ENCODE data around the gene NR2C2.

DNA sequence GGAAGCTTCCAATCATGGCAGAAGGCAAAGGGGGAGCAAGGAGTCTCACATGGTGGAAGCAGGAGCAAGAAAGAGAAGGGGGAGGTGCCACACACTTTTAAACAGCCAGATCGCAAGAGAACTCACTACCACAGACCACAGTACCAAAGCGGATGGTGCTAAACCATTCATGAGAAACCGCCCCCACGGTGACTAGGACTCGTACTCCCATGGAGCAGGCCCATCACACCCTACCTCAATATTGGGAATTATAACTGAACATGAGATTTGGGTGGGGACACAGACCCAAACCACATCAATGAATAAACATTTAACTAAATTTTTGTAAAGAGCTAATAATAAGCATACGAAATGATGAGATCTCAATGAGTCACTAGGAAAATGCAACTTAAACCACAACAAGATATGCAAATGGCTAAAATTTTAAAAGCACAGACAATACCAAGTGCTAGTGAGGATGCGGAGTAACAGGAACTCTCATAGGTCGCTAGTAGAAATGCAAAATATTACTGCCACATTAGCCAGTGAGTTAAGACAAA is 107.7 kb downstream of the NR2C2 start:
- TF ChIP-seq POLR2A (IDR thresholded peaks at IDR 0.05), result no peak
- TF ChIP-seq, protein P1, sequence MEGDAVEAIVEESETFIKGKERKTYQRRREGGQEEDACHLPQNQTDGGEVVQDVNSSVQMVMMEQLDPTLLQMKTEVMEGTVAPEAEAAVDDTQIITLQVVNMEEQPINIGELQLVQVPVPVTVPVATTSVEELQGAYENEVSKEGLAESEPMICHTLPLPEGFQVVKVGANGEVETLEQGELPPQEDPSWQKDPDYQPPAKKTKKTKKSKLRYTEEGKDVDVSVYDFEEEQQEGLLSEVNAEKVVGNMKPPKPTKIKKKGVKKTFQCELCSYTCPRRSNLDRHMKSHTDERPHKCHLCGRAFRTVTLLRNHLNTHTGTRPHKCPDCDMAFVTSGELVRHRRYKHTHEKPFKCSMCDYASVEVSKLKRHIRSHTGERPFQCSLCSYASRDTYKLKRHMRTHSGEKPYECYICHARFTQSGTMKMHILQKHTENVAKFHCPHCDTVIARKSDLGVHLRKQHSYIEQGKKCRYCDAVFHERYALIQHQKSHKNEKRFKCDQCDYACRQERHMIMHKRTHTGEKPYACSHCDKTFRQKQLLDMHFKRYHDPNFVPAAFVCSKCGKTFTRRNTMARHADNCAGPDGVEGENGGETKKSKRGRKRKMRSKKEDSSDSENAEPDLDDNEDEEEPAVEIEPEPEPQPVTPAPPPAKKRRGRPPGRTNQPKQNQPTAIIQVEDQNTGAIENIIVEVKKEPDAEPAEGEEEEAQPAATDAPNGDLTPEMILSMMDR (IDR thresholded peaks at IDR 0.05), result no peak
